GM10266 (cell line): ENCODE data around the gene LRATD1.

Experiments used
- DNase-seq: peaks from one replicate; pipeline ENCODE4 v3.0.0; 2012; ENCODE audit errors: extremely low spot score
- TF ChIP-seq, protein P1 (sequence below): IDR thresholded peaks from 2 replicates; pipeline ENCODE4 v1.5.1; 2012; ENCODE audit warnings: mild to moderate bottlenecking, low read depth; ENCODE audit not compliant: control insufficient read depth, insufficient read depth; ENCODE audit errors: missing control alignments

Gene LRATD1

DNA sequence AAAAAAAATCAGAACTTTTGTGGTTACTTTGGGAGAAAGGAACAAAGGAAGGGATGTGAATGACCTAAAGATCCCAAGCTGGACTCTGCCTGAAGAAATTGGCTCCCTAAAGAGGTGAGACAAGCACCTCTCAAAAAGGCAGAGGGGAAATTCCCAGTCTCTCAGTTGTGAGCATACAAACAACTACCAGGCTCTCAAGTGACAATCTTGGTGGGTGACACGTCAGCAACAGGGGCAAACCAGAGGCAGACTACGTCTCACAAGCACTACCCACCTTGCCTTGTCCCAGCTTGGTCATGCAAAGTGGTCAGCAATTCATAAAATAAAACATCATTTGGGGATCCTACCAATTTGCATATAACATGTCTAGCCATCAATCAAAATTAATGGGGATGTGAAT is 24.3 kb upstream of the LRATD1 start:
- TF ChIP-seq, protein P1, sequence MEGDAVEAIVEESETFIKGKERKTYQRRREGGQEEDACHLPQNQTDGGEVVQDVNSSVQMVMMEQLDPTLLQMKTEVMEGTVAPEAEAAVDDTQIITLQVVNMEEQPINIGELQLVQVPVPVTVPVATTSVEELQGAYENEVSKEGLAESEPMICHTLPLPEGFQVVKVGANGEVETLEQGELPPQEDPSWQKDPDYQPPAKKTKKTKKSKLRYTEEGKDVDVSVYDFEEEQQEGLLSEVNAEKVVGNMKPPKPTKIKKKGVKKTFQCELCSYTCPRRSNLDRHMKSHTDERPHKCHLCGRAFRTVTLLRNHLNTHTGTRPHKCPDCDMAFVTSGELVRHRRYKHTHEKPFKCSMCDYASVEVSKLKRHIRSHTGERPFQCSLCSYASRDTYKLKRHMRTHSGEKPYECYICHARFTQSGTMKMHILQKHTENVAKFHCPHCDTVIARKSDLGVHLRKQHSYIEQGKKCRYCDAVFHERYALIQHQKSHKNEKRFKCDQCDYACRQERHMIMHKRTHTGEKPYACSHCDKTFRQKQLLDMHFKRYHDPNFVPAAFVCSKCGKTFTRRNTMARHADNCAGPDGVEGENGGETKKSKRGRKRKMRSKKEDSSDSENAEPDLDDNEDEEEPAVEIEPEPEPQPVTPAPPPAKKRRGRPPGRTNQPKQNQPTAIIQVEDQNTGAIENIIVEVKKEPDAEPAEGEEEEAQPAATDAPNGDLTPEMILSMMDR, result no peak
- DNase-seq, result no peak

DNA sequence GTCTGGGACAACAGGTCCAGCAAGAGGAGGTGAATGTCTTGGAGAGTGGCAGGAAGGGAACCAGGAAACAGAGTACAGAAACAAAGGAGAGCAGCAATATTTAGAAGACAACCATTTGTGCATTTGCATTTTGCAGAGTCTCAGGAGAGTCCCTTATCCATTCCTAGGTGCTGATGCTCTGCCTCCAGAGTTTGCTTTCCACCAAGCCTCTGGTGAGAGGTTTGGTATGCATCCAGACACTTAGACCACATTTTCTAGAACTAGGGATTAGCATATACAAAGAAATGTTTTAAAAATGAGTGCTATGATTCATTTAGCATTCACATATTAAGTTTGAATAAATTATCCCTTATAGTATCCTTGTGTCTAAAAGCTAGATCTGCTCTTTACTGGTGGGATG is 18.5 kb upstream of the LRATD1 start:
- TF ChIP-seq, protein P1, result no peak
- no peak for DNase-seq

DNA sequence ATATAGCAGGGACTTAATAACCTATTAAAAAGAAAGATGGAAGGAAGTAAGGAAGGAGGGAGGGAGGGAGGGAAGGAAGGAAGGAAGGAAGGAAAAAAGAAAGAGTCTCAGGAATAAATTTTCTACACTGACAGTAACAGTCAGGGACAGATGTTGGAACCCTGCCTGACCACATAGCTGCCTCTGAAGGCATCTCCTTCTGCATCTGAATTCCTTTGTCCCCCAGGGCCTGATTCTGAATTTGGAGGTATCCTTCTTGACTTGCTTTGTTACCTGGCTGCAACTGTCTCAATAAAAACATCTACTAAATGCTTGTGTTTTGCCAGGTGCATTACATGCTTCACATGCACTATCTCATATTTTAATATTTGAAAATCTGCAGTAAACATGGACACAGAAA is 17.4 kb upstream of the LRATD1 start:
- no peak for DNase-seq
- TF ChIP-seq, protein P1, result no peak

DNA sequence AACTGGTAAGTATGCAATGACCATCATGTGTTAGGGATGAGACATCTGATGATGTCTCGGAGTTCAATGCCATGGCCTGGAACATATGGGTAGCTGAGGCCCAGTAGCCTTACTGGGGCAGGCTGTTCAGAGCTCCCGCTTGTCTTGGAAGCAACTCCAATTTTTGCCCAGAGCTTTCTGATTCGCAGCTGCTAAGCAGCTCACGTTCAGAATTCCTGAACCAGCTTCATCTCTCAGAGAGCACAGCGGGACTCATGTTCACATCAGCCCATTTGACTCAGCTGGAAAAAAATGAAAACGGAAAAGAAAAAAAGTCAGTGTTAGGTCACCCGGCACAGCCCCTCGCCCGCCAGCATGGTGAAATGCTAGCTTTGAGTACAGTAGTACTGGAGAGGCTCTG is 16.8 kb upstream of the LRATD1 start:
- TF ChIP-seq, protein P1, result no peak
- DNase-seq, result no peak

DNA sequence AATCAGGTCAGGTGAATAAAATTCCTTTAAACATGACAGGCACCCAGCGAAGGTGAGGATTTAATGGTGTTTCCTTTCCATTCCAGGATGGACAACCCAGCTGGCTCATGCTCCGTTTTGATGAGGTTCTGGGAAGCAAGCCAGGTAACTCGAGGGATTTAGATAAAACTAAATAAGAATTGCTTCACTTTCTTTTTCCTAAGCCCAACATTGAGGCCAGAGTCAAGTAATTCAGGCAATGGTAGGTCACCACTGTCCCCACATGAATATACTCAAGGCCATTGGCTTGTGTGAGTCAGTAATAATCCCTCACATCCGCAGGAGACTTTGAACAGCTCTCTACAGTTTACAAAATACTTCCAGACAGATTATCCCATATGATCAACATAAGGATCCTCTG is 16.2 kb upstream of the LRATD1 start:
- TF ChIP-seq, protein P1, result no peak
- DNase-seq, result no peak

DNA sequence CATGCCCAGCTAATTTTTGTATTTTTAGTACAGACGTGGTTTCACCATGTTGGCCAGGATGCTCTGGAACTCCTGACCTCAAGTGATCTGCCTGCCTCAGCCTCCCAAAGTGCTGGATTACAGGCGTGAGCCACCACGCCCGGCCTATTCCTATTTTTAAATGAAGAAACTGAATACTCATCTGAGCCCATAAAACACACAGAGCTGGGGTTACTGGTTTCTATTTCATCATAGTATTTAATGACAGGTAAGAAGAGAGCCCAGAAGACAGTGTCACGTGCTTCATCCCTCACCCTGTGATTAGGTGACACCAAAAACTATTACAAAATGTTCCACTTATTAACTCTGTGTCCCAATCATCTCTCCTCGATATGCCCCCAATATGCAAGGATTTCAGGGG is 15.6 kb upstream of the LRATD1 start:
- TF ChIP-seq, protein P1, result no peak
- DNase-seq, result no peak

DNA sequence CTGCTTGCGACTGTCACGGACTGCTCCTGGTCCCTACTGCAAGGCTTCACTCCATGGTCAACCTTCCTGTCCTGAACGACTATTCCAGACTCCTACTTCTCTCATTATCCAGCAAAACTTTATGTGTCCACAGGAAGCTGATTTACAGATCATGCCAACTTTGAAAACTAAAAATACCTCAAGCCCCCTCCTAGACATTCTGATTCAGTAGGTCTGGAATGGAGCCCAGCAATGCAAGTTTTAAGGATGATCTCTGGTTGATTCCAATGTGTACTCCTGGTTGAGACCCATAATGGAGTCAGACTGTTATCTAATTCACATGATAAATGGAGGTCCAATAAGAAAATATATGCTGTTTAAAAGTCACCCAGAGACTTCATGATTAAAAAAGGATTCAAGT is 13.1 kb upstream of the LRATD1 start:
- TF ChIP-seq, protein P1, result no peak

More for the DNA sequence above, 13.1 kb upstream of the LRATD1 start:
- no peak for DNase-seq
